K562 (cell line): ENCODE data around the gene SMYD2.

Source experiments
- KLF16 ChIP-seq: IDR thresholded peaks from 2 replicates; pipeline ENCODE4 v1.6.1; 2016; ENCODE audit warnings: antibody characterized with exemption
- ZNF184 ChIP-seq: sonication (generic); formaldehyde crosslinking; IDR thresholded peaks from 2 replicates; pipeline ENCODE4 v1.5.0; 2020; ENCODE audit warnings: missing genetic modification reagents

- TF ChIP-seq KLF16: no peak
- TF ChIP-seq ZNF184 (CRISPR knock-in tag): no peak
Observed at GRCh38 chr1:214369364-214369763, 88.4 kb downstream of the SMYD2 start.
